Keratinocyte (primary cell): ENCODE measurements around the gene FANK1.

Experiments
- EZH2 ChIP-seq: IDR thresholded peaks from one replicate; pipeline ENCODE4 v1.6.1; 2012; ENCODE audit warnings: inconsistent platforms, mild to moderate bottlenecking, low read length, moderate library complexity
- TF ChIP-seq, protein P1 (sequence below), 3 experiments: IDR thresholded peaks in 1 of 3; conservative IDR thresholded peaks in 1 of 3; optimal IDR thresholded peaks in 1 of 3; 2 replicates in 2 of 3; 3 replicates in 1 of 3; pipeline versions ENCODE3 to v1.5.1; 2011; ENCODE audit warnings: low read length in 3 of 3, mild to moderate bottlenecking in 3 of 3, moderate library complexity in 2 of 3, control low read depth in 1 of 3, inconsistent platforms in 1 of 3; ENCODE audit not compliant: insufficient read depth in 2 of 3; ENCODE audit errors: extremely low read depth in 1 of 3

DNA sequence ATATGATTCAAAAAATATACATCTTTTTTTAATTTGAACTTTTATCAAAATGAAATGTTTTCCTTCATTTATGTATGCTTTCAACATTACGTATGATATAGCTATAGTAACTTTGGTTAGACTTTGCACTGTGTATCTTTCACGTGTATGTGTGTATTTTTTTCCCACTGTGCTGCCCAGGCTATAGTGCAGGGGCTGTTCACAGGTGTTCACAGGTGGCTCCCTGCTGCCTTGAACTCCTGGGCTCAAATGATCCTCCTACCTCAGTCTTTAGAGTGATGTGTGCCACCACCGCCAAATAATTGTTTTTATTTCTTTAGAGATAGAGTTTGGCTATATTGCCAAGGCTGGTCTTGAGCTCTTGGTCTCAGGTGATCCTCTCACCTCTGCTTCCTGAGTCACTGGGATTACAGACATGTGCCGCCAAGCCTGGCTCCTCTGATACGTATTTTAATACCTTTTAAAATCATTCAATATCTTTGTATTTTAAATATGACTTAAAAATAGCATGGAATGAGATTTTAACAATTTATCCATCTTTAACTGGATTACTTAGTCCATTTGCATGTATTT is 29.0 kb downstream of the FANK1 start:
- TF ChIP-seq, protein P1, sequence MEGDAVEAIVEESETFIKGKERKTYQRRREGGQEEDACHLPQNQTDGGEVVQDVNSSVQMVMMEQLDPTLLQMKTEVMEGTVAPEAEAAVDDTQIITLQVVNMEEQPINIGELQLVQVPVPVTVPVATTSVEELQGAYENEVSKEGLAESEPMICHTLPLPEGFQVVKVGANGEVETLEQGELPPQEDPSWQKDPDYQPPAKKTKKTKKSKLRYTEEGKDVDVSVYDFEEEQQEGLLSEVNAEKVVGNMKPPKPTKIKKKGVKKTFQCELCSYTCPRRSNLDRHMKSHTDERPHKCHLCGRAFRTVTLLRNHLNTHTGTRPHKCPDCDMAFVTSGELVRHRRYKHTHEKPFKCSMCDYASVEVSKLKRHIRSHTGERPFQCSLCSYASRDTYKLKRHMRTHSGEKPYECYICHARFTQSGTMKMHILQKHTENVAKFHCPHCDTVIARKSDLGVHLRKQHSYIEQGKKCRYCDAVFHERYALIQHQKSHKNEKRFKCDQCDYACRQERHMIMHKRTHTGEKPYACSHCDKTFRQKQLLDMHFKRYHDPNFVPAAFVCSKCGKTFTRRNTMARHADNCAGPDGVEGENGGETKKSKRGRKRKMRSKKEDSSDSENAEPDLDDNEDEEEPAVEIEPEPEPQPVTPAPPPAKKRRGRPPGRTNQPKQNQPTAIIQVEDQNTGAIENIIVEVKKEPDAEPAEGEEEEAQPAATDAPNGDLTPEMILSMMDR (optimal IDR thresholded peaks at IDR 0.05 in 1 of 3, IDR thresholded peaks at IDR 0.05 in 1 of 3, conservative IDR thresholded peaks at IDR 0.05 in 1 of 3; ENCODE audit: extremely low read depth in 1 of 3, insufficient read depth in 2 of 3, low read length in 3 of 3): no peak
- no peak for TF ChIP-seq EZH2
